BJ (cell line): ENCODE results near the gene NDUFAF7. TPM values are rescaled to one million over a fixed set of nuclear protein-coding genes. Genes with fewer than 3 reads are reported as not detected.

Experiments used
- CTCF ChIA-PET: fragments of 350-600 bp; formaldehyde crosslinking; extraction: SDS; loops from one replicate; lab custom pipeline; 2021; ENCODE audit warnings: antibody characterized with exemption, inconsistent platforms; lab: Yijun Ruan, JAX
- POLR2A ChIA-PET: fragments of 300-600 bp; sonication (Branson Sonifier 250); formaldehyde crosslinking; extraction: SDS; loops from one replicate; lab custom pipeline; 2021; ENCODE audit warnings: antibody characterized with exemption; lab: Charles Lee
- DNase-seq: peaks from one replicate; pipeline ENCODE4 v3.0.0-alpha.2; 2011; ENCODE audit warnings: low read depth
- H3K27me3 ChIP-seq: 2 replicates; pipeline ENCODE4 v1.6.0; 2011; ENCODE audit warnings: low read length; ENCODE audit not compliant: control insufficient read depth, insufficient read depth
- H3K36me3 ChIP-seq: 2 replicates; pipeline ENCODE4 v1.5.1; 2011; ENCODE audit warnings: low read length; ENCODE audit not compliant: control insufficient read depth, insufficient read depth
- H3K4me3 ChIP-seq: 2 replicates; pipeline ENCODE4 v1.5.1; 2011; ENCODE audit warnings: low read depth, mild to moderate bottlenecking, control low read depth, low read length
- CTCF ChIP-seq: IDR thresholded peaks from 2 replicates; pipeline ENCODE4 v1.5.1; 2011; ENCODE audit warnings: low read depth, mild to moderate bottlenecking, control low read depth, inconsistent platforms, low read length, moderate library complexity; ENCODE audit not compliant: insufficient read depth
- polyA plus RNA-seq: library from polyadenylated mRNA; depleted of rRNA; stranded (reverse); fragments of >200 nt; gene quantifications from 2 replicates; pipeline ENCODE4 v1.2.3, GENCODE V29; 2011; rRNA removed

NDUFAF7 gene
- polyA plus RNA-seq, 1 experiment = 9.5 TPM

GRCh38 chr2:37297632-37298031, 66.2 kb downstream of the NDUFAF7 start:
- Histone ChIP-seq H3K27me3 (no peaks in the 10 kb centered on the region), H3K36me3 (no peaks in the 10 kb centered on the region), H3K4me3 (no peak overlapping the region)
- POLR2A ChIA-PET = no interaction called here
- no peak for TF ChIP-seq CTCF
- CTCF ChIA-PET = no interaction called here
- DNase-seq = no peak

Other genes with a start within 250 kb of the NDUFAF7 start
- 10.4 and 17.3 TPM in 2 replicates for gene HEATR5B, start 147.3 kb upstream of the NDUFAF7 start, polyA plus RNA-seq
- 2.0 and 4.0 TPM in 2 replicates for gene GPATCH11, start 147.1 kb upstream of the NDUFAF7 start, polyA plus RNA-seq
- gene EIF2AK2, start 74.7 kb upstream of the NDUFAF7 start, polyA plus RNA-seq = 9.3 and 18.6 TPM in 2 replicates
- not detected in 2 replicates for gene SULT6B1, start 43.0 kb upstream of the NDUFAF7 start, polyA plus RNA-seq
- 24.6 and 40.0 TPM in 2 replicates for gene CEBPZOS, start 35.2 kb upstream of the NDUFAF7 start, polyA plus RNA-seq
- 3.7 and 9.0 TPM in 2 replicates for gene CEBPZ, start 62 bp upstream of the NDUFAF7 start, polyA plus RNA-seq
- gene PRKD3, start 93.2 kb downstream of the NDUFAF7 start, polyA plus RNA-seq = 12.7 and 21.9 TPM in 2 replicates
- gene QPCT, start 113.0 kb downstream of the NDUFAF7 start, polyA plus RNA-seq = 15.9 and 18.1 TPM in 2 replicates